ENCODE measurements around the gene PSMD14.

DNA sequence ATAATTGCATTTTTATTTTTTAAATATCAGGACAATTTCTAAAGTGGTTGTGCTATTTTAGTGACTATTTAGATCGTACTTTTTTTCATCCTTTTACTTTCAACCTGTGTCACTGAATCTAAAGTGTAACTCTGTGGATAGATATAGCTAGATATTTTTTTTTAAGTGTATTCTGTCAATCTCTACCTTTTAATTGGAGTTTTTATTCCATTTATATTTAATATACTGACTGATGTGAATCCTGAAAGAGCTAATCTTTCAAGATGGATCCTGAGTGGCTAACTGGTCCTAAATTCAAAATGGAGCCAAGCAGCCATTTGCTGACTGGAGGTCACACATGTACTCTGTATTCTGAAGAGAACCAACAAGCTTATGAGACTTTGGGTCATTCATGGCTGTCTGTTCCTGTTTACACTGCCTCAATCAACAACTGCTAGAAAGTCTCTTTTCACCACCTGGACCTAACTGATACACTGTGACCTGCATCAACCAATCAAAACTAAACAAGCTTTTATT is 4.6 kb upstream of the PSMD14 start:
- no peak for TF ChIP-seq POLR2A (IDR thresholded peaks at IDR 0.05)
- TF ChIP-seq, protein P1, sequence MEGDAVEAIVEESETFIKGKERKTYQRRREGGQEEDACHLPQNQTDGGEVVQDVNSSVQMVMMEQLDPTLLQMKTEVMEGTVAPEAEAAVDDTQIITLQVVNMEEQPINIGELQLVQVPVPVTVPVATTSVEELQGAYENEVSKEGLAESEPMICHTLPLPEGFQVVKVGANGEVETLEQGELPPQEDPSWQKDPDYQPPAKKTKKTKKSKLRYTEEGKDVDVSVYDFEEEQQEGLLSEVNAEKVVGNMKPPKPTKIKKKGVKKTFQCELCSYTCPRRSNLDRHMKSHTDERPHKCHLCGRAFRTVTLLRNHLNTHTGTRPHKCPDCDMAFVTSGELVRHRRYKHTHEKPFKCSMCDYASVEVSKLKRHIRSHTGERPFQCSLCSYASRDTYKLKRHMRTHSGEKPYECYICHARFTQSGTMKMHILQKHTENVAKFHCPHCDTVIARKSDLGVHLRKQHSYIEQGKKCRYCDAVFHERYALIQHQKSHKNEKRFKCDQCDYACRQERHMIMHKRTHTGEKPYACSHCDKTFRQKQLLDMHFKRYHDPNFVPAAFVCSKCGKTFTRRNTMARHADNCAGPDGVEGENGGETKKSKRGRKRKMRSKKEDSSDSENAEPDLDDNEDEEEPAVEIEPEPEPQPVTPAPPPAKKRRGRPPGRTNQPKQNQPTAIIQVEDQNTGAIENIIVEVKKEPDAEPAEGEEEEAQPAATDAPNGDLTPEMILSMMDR (IDR thresholded peaks at IDR 0.05): no peak
